ENCODE data around the gene GPHN.

Gene GPHN

GRCh38 chr14:67186789-67187584 is 679.0 kb downstream of the GPHN start:
- DNase-seq = no peak

- no peak for DNase-seq
Measured at GRCh38 chr14:67187826-67188225, 679.9 kb downstream of the GPHN start.

- no peak for DNase-seq
Measured at GRCh38 chr14:67188326-67188725, 680.4 kb downstream of the GPHN start.

- DNase-seq = no peak
Measured at GRCh38 chr14:67191768-67192290, 683.9 kb downstream of the GPHN start.

GRCh38 chr14:67192366-67192765 is 684.4 kb downstream of the GPHN start:
- DNase-seq = no peak

GRCh38 chr14:67195279-67195678 is 687.3 kb downstream of the GPHN start:
- no peak for DNase-seq

GRCh38 chr14:67199016-67199415 is 691.1 kb downstream of the GPHN start:
- DNase-seq = no peak

GRCh38 chr14:67207810-67208209 is 699.9 kb downstream of the GPHN start:
- no peak for DNase-seq

GRCh38 chr14:67218126-67218525 is 710.2 kb downstream of the GPHN start:
- DNase-seq = no peak

GRCh38 chr14:67221248-67221981 is 713.5 kb downstream of the GPHN start:
- DNase-seq = no peak

GRCh38 chr14:67221982-67222328 is 714.0 kb downstream of the GPHN start:
- DNase-seq = no peak

- DNase-seq = no peak
Measured at GRCh38 chr14:67225523-67225922, 717.6 kb downstream of the GPHN start.

GRCh38 chr14:67228325-67228984 is 720.5 kb downstream of the GPHN start:
- DNase-seq = no peak
